ENCODE measurements around the gene COG7. TPM values are rescaled to one million over a fixed set of nuclear protein-coding genes. Genes with fewer than 3 reads are reported as not detected.
"Not testable (repeated sequence)": the region's sequence is repeated elsewhere in the genome, so short reads cannot be mapped to it uniquely, and the experiment has no call there.

Gene COG7
- total RNA-seq, 1 donor from 2014 or later: 14.4 TPM

GRCh38 chr16:23395732-23396131 is 57.3 kb downstream of the COG7 start:
- intact Hi-C loops (cut with DNase I): no loop called here
- no peak for DNase-seq (ENCODE audit: low spot score)

- no peak for DNase-seq (ENCODE audit: low spot score)
- intact Hi-C loops (cut with DNase I): no loop called here
These were observed 58.7 kb downstream of the COG7 start for GRCh38 chr16:23394141-23394831.

GRCh38 chr16:23392223-23392600 is 60.8 kb downstream of the COG7 start:
- intact Hi-C loops (cut with DNase I): no loop called here
- no peak for DNase-seq (ENCODE audit: low spot score)

GRCh38 chr16:23391381-23392222 is 61.4 kb downstream of the COG7 start:
- intact Hi-C loops (cut with DNase I): no loop called here
- DNase-seq (ENCODE audit: low spot score): no peak

GRCh38 chr16:23389936-23390335 is 63.1 kb downstream of the COG7 start:
- not testable (repeated sequence) for DNase-seq (ENCODE audit: low spot score)
- intact Hi-C loops (cut with DNase I): loop anchor here (10.0 kb wide), 1 partner anchor 65 kb away; no protein-coding TSS in a partner anchor

- no peak for DNase-seq (ENCODE audit: low spot score)
- intact Hi-C loops (cut with DNase I): loop anchor here (10.0 kb wide), 1 partner anchor 64 kb away; no protein-coding TSS in a partner anchor
These were observed 63.8 kb downstream of the COG7 start for GRCh38 chr16:23389201-23389600.

GRCh38 chr16:23388786-23389185 is 64.2 kb downstream of the COG7 start:
- intact Hi-C loops (cut with DNase I): loop anchor here (10.0 kb wide), 1 partner anchor 64 kb away; no protein-coding TSS in a partner anchor

GRCh38 chr16:23387666-23388065 is 65.3 kb downstream of the COG7 start:
- intact Hi-C loops (cut with DNase I): loop anchor here (10.0 kb wide), 1 partner anchor 63 kb away; no protein-coding TSS in a partner anchor

More at GRCh38 chr16:23388786-23389185, 64.2 kb downstream of the COG7 start:
- no peak for DNase-seq (ENCODE audit: low spot score)

GRCh38 chr16:23385441-23385840 is 67.5 kb downstream of the COG7 start:
- intact Hi-C loops (cut with DNase I): loop anchor here (10.0 kb wide), 1 partner anchor 61 kb away; no protein-coding TSS in a partner anchor
- DNase-seq (ENCODE audit: low spot score): no peak

More at GRCh38 chr16:23387666-23388065, 65.3 kb downstream of the COG7 start:
- no peak for DNase-seq (ENCODE audit: low spot score)

GRCh38 chr16:23384878-23385277 is 68.1 kb downstream of the COG7 start:
- intact Hi-C loops (cut with DNase I): loop anchor here (10.0 kb wide), 1 partner anchor 60 kb away; no protein-coding TSS in a partner anchor

GRCh38 chr16:23383881-23384280 is 69.1 kb downstream of the COG7 start:
- no peak for DNase-seq (ENCODE audit: low spot score)
- intact Hi-C loops (cut with DNase I): loop anchor here (10.0 kb wide), 1 partner anchor 59 kb away; no protein-coding TSS in a partner anchor

More at GRCh38 chr16:23384878-23385277, 68.1 kb downstream of the COG7 start:
- no peak for DNase-seq (ENCODE audit: low spot score)

GRCh38 chr16:23382279-23382678 is 70.7 kb downstream of the COG7 start:
- DNase-seq (ENCODE audit: low spot score): no peak
- intact Hi-C loops (cut with DNase I): loop anchor here (10.0 kb wide), 1 partner anchor 57 kb away; no protein-coding TSS in a partner anchor

- intact Hi-C loops (cut with DNase I): loop anchor here (10.0 kb wide), 1 partner anchor 57 kb away; no protein-coding TSS in a partner anchor
- DNase-seq (ENCODE audit: low spot score): not testable (repeated sequence)
These were observed 71.3 kb downstream of the COG7 start for GRCh38 chr16:23381702-23382101.

GRCh38 chr16:23380501-23380951 is 72.5 kb downstream of the COG7 start:
- intact Hi-C loops (cut with DNase I): loop anchor here (10.0 kb wide), 1 partner anchor 56 kb away; no protein-coding TSS in a partner anchor
- DNase-seq (ENCODE audit: low spot score): no peak

- no peak for DNase-seq (ENCODE audit: low spot score)
- intact Hi-C loops (cut with DNase I): loop anchor here (10.0 kb wide), 1 partner anchor 55 kb away; no protein-coding TSS in a partner anchor
These were observed 73.3 kb downstream of the COG7 start for GRCh38 chr16:23379707-23380106.

- intact Hi-C loops (cut with DNase I): no loop called here
- DNase-seq (ENCODE audit: low spot score): no peak
These were observed 74.1 kb downstream of the COG7 start for GRCh38 chr16:23378921-23379320.

- intact Hi-C loops (cut with DNase I): no loop called here
- DNase-seq (ENCODE audit: low spot score): no peak
These were observed 74.7 kb downstream of the COG7 start for GRCh38 chr16:23378256-23378655.

GRCh38 chr16:23377071-23377931 is 75.7 kb downstream of the COG7 start:
- no peak for DNase-seq (ENCODE audit: low spot score)
- intact Hi-C loops (cut with DNase I): no loop called here

GRCh38 chr16:23375643-23376042 is 77.3 kb downstream of the COG7 start:
- intact Hi-C loops (cut with DNase I): no loop called here
- no peak for DNase-seq (ENCODE audit: low spot score)

All from cardiac septum (tissue), 1 donor.